HCT116 (cell line): ENCODE results near the gene TMEM62. TPM values are rescaled to one million over a fixed set of nuclear protein-coding genes. Genes with fewer than 3 reads are reported as not detected.

Source experiments
- ATAC-seq: fragments of 200-7000 bp; cut with Tn5 transposase; 2 replicates; pipeline ENCODE4 v1.9.1; 2020; ENCODE audit warnings: mild to moderate bottlenecking, moderate library complexity
- Bru-seq: library from RNA; stranded (reverse); fragments of 400-500 nt; gene quantifications from one replicate; lab custom pipeline; 2021; lab: Mats Ljungman, UMichigan
- BruChase-seq, 2 experiments: library from RNA; stranded (reverse); fragments of 400-500 nt; gene quantifications; one replicate each; lab custom pipeline; 2021; lab: Mats Ljungman, UMichigan
- BruUV-seq: library from RNA; stranded (reverse); fragments of 400-500 nt; replicated peaks from 2 replicates; lab custom pipeline; 2021; lab: Mats Ljungman, UMichigan
- CTCF ChIA-PET: fragments of 300-600 bp; sonication (Branson Sonifier 250); formaldehyde crosslinking; loops from one replicate; lab custom pipeline; 2021; ENCODE audit warnings: antibody characterized with exemption; lab: Charles Lee
- POLR2A ChIA-PET: fragments of 300-600, 350-600 bp; sonication (Branson Sonifier 250); formaldehyde crosslinking; loops from one replicate; lab custom pipeline; 2021; ENCODE audit warnings: antibody characterized with exemption; lab: Charles Lee
- RAD21 ChIA-PET, 2 experiments: fragments of 300-600 bp; sonication (Branson Sonifier 250); formaldehyde crosslinking; loops; one replicate each; lab custom pipeline; 2023; ENCODE audit warnings: low total read pairs in 2 of 2; ENCODE audit not compliant: uncharacterized antibody in 2 of 2, unreplicated experiment in 2 of 2, low non-redundant PET in 1 of 2; lab: Charles Lee
- DNase-seq: peaks from one replicate; pipeline ENCODE4 v3.0.0-alpha.2; 2010; ENCODE audit warnings: low read depth, low spot score
- H2AFZ ChIP-seq: fragments of 200-600 bp; shearing (Covaris generic), sonication (generic); 2 replicates; pipeline ENCODE4 v1.6.1; 2017; ENCODE audit warnings: low read depth, mixed run types, mixed read lengths, antibody characterized with exemption, low read length; ENCODE audit not compliant: poor library complexity, severe bottlenecking
- H3K27ac ChIP-seq: 2 replicates; pipeline ENCODE4 v1.5.1; 2012; ENCODE audit warnings: low read depth, low read length
- H3K27me3 ChIP-seq: fragments of 200-600 bp; sonication (generic); 2 replicates; pipeline ENCODE4 v1.6.1; 2016; ENCODE audit warnings: mixed run types, low read length, mixed read lengths; ENCODE audit not compliant: insufficient read depth
- H3K36me3 ChIP-seq, 2 experiments: fragments of 200-500 bp in 1 of 2; fragments of 200-600 bp in 1 of 2; sonication (Bioruptor generic) in 1 of 2; sonication (generic) in 1 of 2; 2 replicates each; pipeline versions ENCODE4 v1.5.1 to v1.6.1; 2014 to 2016; ENCODE audit warnings: low read length in 2 of 2, inconsistent platforms in 1 of 2, mixed read lengths in 1 of 2, mixed run types in 1 of 2; ENCODE audit not compliant: insufficient read depth in 2 of 2, control insufficient read depth in 1 of 2
- H3K4me1 ChIP-seq, 2 experiments: fragments of 200-600 bp in 1 of 2; sonication (generic) in 1 of 2; 2 replicates each; pipeline versions ENCODE4 v1.5.1 to v1.6.1; 2012 to 2017; ENCODE audit warnings: low read length in 2 of 2, inconsistent platforms in 1 of 2, mild to moderate bottlenecking in 1 of 2, mixed read lengths in 1 of 2, mixed run types in 1 of 2, moderate library complexity in 1 of 2; ENCODE audit not compliant: insufficient read depth in 2 of 2, control insufficient read depth in 1 of 2
- H3K4me2 ChIP-seq: fragments of 200-600 bp; sonication (generic); 2 replicates; pipeline ENCODE4 v1.6.1; 2017; ENCODE audit warnings: mixed run types, low read length, mixed read lengths
- H3K4me3 ChIP-seq, 2 experiments: fragments of 200-600 bp in 1 of 2; sonication (generic) in 1 of 2; replicated peaks in 1 of 2; 2 replicates each; pipeline ENCODE4 v1.5.1; 2011 to 2016; ENCODE audit warnings: low read length in 2 of 2, control low read depth in 1 of 2, low read depth in 1 of 2, mild to moderate bottlenecking in 1 of 2, mixed read lengths in 1 of 2, mixed run types in 1 of 2
- H3K79me2 ChIP-seq: fragments of 200-600 bp; sonication (generic); 2 replicates; pipeline ENCODE4 v1.6.1; 2017; ENCODE audit warnings: mild to moderate bottlenecking, mixed run types, low read length, moderate library complexity, mixed read lengths; ENCODE audit not compliant: insufficient read depth
- H3K9ac ChIP-seq: fragments of 200-600 bp; sonication (generic); 2 replicates; pipeline ENCODE4 v1.6.1; 2016; ENCODE audit warnings: low read length, mixed read lengths
- H3K9me2 ChIP-seq: fragments of 200-600 bp; sonication (generic), shearing (Covaris generic); 2 replicates; pipeline ENCODE4 v1.6.1; 2017; ENCODE audit warnings: mixed run types, mild to moderate bottlenecking, moderate library complexity; ENCODE audit not compliant: insufficient read depth
- H3K9me3 ChIP-seq, 2 experiments: fragments of 200-500 bp in 1 of 2; fragments of 200-600 bp in 1 of 2; sonication (Bioruptor generic) in 1 of 2; sonication (generic) in 1 of 2; 2 replicates each; pipeline ENCODE4 v1.6.1; 2014 to 2017; ENCODE audit warnings: low read length in 2 of 2, mixed read lengths in 2 of 2, inconsistent platforms in 1 of 2, low read depth in 1 of 2, mild to moderate bottlenecking in 1 of 2, mixed run types in 1 of 2, moderate library complexity in 1 of 2; ENCODE audit not compliant: control insufficient read depth in 1 of 2, insufficient read depth in 1 of 2
- H4K20me1 ChIP-seq: fragments of 200-600 bp; sonication (generic), shearing (Covaris generic); 2 replicates; pipeline ENCODE4 v1.6.1; 2017; ENCODE audit warnings: mixed run types, mild to moderate bottlenecking, moderate library complexity; ENCODE audit not compliant: insufficient read depth
- CBX3 ChIP-seq: IDR thresholded peaks from 2 replicates; pipeline ENCODE4 v1.6.1; 2012; ENCODE audit warnings: low read depth
- CEBPB ChIP-seq: IDR thresholded peaks from 2 replicates; pipeline ENCODE4 v1.6.1; 2012; ENCODE audit warnings: low read depth
- CTCF ChIP-seq, 3 experiments: fragments of 200-600 bp in 1 of 3; sonication (generic) in 1 of 3; IDR thresholded peaks in 2 of 3; conservative IDR thresholded peaks in 1 of 3; 2 replicates each; pipeline ENCODE4 v1.5.1; 2012 to 2017; ENCODE audit warnings: low read depth in 2 of 3, low read length in 2 of 3, antibody characterized with exemption in 1 of 3, borderline replicate concordance in 1 of 3, control low read depth in 1 of 3, mild to moderate bottlenecking in 1 of 3, mixed read lengths in 1 of 3, mixed run types in 1 of 3, moderate library complexity in 1 of 3; ENCODE audit not compliant: insufficient read depth in 1 of 3
- EGR1 ChIP-seq: IDR thresholded peaks from 2 replicates; pipeline ENCODE4 v1.6.1; 2012; ENCODE audit warnings: low read depth
- EZH2 ChIP-seq: fragments of 200-600 bp; sonication (generic); IDR thresholded peaks from 2 replicates; pipeline ENCODE4 v1.6.1; 2017; ENCODE audit warnings: antibody characterized with exemption, mixed run types
- EZH2phosphoT487 ChIP-seq: fragments of 200-600 bp; IDR thresholded peaks from 2 replicates; pipeline ENCODE4 v1.6.1; 2018; ENCODE audit warnings: antibody characterized with exemption, borderline replicate concordance
- POLR2A ChIP-seq: IDR thresholded peaks from 2 replicates; pipeline ENCODE4 v1.7.0; 2011; ENCODE audit warnings: borderline replicate concordance; ENCODE audit not compliant: insufficient read depth, insufficient read length; ENCODE audit errors: extremely low read depth
- POLR2AphosphoS5 ChIP-seq: IDR thresholded peaks from 2 replicates; pipeline ENCODE4 v1.6.1; 2011; ENCODE audit warnings: mild to moderate bottlenecking, low read depth, low read length, moderate library complexity
- RAD21 ChIP-seq: IDR thresholded peaks from 2 replicates; pipeline ENCODE4 v1.6.1; 2012; ENCODE audit warnings: low read depth, mild to moderate bottlenecking
- SIN3A ChIP-seq: IDR thresholded peaks from 2 replicates; pipeline ENCODE4 v1.6.1; 2012; ENCODE audit warnings: low read depth
- SP1 ChIP-seq: IDR thresholded peaks from 2 replicates; pipeline ENCODE4 v1.6.1; 2012; ENCODE audit warnings: low read depth
- SRF ChIP-seq: IDR thresholded peaks from 2 replicates; pipeline ENCODE4 v1.6.1; 2012; ENCODE audit warnings: low read depth
- TCF7L2 ChIP-seq: IDR thresholded peaks from 2 replicates; pipeline ENCODE4 v1.7.0; 2011; ENCODE audit warnings: borderline replicate concordance, inconsistent platforms; ENCODE audit not compliant: insufficient read depth, insufficient read length; ENCODE audit errors: extremely low read depth
- YY1 ChIP-seq: IDR thresholded peaks from 2 replicates; pipeline ENCODE4 v1.6.1; 2011; ENCODE audit warnings: low read length, low read depth, moderate library complexity, mild to moderate bottlenecking; ENCODE audit not compliant: insufficient replicate concordance; ENCODE audit errors: extremely low read depth
- ZFX ChIP-seq: fragments of 450-650 bp; IDR thresholded peaks from 2 replicates; pipeline ENCODE4 v1.6.1; 2017
- intact Hi-C: fragments of 100-400 bp; cut with micrococcal nuclease; formaldehyde crosslinking; loops from 2 replicates; pipeline ENCODE4 v1.10.0; 2022
- long read RNA-seq: library from polyadenylated mRNA; unstranded; transcript quantifications from one replicate; pipeline ENCODE4 v2.0.0, GENCODE V29; 2021; ENCODE audit not compliant: unreplicated experiment
- polyA plus RNA-seq: library from polyadenylated mRNA; unstranded; fragments of >200 nt; gene quantifications from 2 replicates; pipeline ENCODE4 v1.2.1, GENCODE V29; 2012; ENCODE audit warnings: missing spikeins
- total RNA-seq: library from RNA; stranded (reverse); gene quantifications from one replicate; pipeline ENCODE4 v1.2.1, GENCODE V29; 2021; ENCODE audit not compliant: unreplicated experiment
- TF ChIP-seq, protein P1 (sequence below): IDR thresholded peaks from 2 replicates; pipeline ENCODE4 v1.6.1; 2012; ENCODE audit warnings: low read depth
- TF ChIP-seq, protein P2 (sequence below): IDR thresholded peaks from 2 replicates; pipeline ENCODE4 v1.6.1; 2012
- TF ChIP-seq, protein P3 (sequence below): IDR thresholded peaks from 2 replicates; pipeline ENCODE4 v1.6.1; 2011; ENCODE audit warnings: mild to moderate bottlenecking, low read length, moderate library complexity; ENCODE audit not compliant: insufficient replicate concordance; ENCODE audit errors: extremely low read depth

TMEM62 gene
- total RNA-seq (8.8 TPM), Bru-seq, nascent RNA (percentile 70 among the genes with signal in this experiment), BruChase-seq, experiment 1, labeled RNA remaining after a 6-hour chase (percentile 47 among the genes with signal in this experiment), BruChase-seq, experiment 2, labeled RNA remaining after a 2-hour chase (percentile 56 among the genes with signal in this experiment)
- 5.9 and 7.2 TPM in 2 replicates for polyA plus RNA-seq
- long read RNA-seq, partial matches to known transcripts, result 0 of 12 reads
- long read RNA-seq, other reads (novel, unspliced or antisense), result 9 of 12 reads

DNA sequence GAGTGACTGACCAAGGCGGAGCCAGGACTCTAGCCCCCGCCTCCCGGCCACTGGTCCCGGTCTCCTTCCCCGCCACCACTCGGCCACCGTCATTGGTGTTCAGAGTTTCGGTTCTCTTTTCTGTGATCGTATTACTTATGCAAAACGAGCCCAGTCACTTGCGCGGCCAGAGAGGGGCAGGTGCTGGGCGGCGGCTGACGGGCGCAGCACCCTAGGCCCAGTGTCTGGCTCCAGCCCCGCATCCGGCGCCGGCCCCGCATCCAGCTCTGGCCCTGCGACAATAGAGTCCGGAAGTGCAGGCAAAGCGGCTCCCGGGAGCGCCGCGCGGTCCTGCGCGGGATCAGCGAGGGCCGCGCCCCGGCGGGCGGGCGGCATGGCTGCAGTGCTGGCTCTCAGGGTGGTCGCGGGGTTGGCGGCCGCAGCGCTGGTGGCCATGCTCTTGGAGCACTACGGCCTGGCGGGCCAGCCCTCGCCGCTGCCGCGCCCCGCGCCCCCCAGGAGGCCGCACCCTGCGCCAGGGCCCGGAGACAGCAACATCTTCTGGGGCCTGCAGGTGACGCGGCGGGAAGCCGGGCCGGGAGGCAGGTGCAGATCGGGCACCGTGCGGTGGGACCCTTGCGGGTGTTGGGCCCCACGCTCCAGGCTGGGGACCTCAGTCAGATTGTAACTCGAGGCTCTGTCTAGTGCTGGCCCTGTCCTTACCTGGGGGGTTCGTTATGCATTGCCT lies at the start of gene TMEM62:
TMEM62 (plus strand) TSS at position 157 of the 727 bp plus-strand sequence; CDS start at position 374, 217 bp downstream.
- Histone ChIP-seq H3K36me3 (peaks cover 0 to 8% of the 10 kb centered on the region in 2 experiments; a peak in 3 of 4 replicates), H3K27me3 (no peaks in the 10 kb centered on the region), H3K27ac (peak within 1 kb of the TSS; percentile 62), H3K4me3 (peak within 1 kb of the TSS; percentile 66 to 67), H3K9me3 (no peaks in the 10 kb centered on the region), H3K9me2 (no peaks in the 10 kb centered on the region), H2AFZ (peak within 1 kb of the TSS; percentile 93), H3K9ac (peak within 1 kb of the TSS; percentile 68), H4K20me1 (no peaks in the 10 kb centered on the region), H3K79me2 (no peaks in the 10 kb centered on the region), H3K4me2 (peak within 1 kb of the TSS; percentile 86), H3K4me1 (peaks cover 9 to 14% of the 10 kb centered on the region in 2 experiments; a peak in 3 of 4 replicates)
- ChIA-PET RAD21 (no interaction called here), CTCF (no interaction called here), POLR2A (no interaction called here)
- no TSS peak for BruUV-seq
- ATAC-seq (peak; percentile 91), DNase-seq (peak; percentile 76)
- intact Hi-C loops, result loop anchor here (5.0 kb wide), 1 partner anchor 54 kb away; the partner anchor contains the start of gene CCNDBP1
- TF ChIP-seq, protein P1, sequence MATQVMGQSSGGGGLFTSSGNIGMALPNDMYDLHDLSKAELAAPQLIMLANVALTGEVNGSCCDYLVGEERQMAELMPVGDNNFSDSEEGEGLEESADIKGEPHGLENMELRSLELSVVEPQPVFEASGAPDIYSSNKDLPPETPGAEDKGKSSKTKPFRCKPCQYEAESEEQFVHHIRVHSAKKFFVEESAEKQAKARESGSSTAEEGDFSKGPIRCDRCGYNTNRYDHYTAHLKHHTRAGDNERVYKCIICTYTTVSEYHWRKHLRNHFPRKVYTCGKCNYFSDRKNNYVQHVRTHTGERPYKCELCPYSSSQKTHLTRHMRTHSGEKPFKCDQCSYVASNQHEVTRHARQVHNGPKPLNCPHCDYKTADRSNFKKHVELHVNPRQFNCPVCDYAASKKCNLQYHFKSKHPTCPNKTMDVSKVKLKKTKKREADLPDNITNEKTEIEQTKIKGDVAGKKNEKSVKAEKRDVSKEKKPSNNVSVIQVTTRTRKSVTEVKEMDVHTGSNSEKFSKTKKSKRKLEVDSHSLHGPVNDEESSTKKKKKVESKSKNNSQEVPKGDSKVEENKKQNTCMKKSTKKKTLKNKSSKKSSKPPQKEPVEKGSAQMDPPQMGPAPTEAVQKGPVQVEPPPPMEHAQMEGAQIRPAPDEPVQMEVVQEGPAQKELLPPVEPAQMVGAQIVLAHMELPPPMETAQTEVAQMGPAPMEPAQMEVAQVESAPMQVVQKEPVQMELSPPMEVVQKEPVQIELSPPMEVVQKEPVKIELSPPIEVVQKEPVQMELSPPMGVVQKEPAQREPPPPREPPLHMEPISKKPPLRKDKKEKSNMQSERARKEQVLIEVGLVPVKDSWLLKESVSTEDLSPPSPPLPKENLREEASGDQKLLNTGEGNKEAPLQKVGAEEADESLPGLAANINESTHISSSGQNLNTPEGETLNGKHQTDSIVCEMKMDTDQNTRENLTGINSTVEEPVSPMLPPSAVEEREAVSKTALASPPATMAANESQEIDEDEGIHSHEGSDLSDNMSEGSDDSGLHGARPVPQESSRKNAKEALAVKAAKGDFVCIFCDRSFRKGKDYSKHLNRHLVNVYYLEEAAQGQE, result no peak
- TF ChIP-seq SP1 (no peak), CEBPB (no peak), TCF7L2 (peak; percentile 38), RAD21 (no peak), CBX3 (no peak), POLR2AphosphoS5 (peak; percentile 89), POLR2A (peak; percentile 66), EZH2 (no peak), SIN3A (peak; percentile 17), SRF (no peak), EGR1 (no peak), EZH2phosphoT487 (no peak), CTCF (IDR thresholded peaks at IDR 0.05 in 2 of 3, conservative IDR thresholded peaks at IDR 0.05 in 1 of 3; ENCODE audit: borderline replicate concordance in 1 of 3, insufficient read depth in 1 of 3, low read depth in 2 of 3, low read length in 2 of 3) (no peak), ZFX (peak; percentile 98), YY1 (no peak)
- TF ChIP-seq, protein P2, sequence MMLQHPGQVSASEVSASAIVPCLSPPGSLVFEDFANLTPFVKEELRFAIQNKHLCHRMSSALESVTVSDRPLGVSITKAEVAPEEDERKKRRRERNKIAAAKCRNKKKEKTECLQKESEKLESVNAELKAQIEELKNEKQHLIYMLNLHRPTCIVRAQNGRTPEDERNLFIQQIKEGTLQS, result no peak
- TF ChIP-seq, protein P3, sequence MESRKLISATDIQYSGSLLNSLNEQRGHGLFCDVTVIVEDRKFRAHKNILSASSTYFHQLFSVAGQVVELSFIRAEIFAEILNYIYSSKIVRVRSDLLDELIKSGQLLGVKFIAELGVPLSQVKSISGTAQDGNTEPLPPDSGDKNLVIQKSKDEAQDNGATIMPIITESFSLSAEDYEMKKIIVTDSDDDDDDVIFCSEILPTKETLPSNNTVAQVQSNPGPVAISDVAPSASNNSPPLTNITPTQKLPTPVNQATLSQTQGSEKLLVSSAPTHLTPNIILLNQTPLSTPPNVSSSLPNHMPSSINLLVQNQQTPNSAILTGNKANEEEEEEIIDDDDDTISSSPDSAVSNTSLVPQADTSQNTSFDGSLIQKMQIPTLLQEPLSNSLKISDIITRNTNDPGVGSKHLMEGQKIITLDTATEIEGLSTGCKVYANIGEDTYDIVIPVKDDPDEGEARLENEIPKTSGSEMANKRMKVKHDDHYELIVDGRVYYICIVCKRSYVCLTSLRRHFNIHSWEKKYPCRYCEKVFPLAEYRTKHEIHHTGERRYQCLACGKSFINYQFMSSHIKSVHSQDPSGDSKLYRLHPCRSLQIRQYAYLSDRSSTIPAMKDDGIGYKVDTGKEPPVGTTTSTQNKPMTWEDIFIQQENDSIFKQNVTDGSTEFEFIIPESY, result no peak
